ENCODE data around the gene SCFD2.

Gene SCFD2

GRCh38 chr4:53007024-53007423 is 358.8 kb downstream of the SCFD2 start:
- Mint-ChIP-seq H3K4me1 (peaks cover 75% of the 10 kb centered on the region), H3K36me3 (ENCODE audit: low read depth) (no peaks in the 10 kb centered on the region), H3K27ac (peak overlapping the region in 2 of 3 experiments; percentile 54 to 93), H3K4me3 (no peak overlapping the region), H3K27me3 (ENCODE audit: low read depth) (no peaks in the 10 kb centered on the region), H3K9me3 (peaks cover 3% of the 10 kb centered on the region)
- TF ChIP-seq, protein P1, sequence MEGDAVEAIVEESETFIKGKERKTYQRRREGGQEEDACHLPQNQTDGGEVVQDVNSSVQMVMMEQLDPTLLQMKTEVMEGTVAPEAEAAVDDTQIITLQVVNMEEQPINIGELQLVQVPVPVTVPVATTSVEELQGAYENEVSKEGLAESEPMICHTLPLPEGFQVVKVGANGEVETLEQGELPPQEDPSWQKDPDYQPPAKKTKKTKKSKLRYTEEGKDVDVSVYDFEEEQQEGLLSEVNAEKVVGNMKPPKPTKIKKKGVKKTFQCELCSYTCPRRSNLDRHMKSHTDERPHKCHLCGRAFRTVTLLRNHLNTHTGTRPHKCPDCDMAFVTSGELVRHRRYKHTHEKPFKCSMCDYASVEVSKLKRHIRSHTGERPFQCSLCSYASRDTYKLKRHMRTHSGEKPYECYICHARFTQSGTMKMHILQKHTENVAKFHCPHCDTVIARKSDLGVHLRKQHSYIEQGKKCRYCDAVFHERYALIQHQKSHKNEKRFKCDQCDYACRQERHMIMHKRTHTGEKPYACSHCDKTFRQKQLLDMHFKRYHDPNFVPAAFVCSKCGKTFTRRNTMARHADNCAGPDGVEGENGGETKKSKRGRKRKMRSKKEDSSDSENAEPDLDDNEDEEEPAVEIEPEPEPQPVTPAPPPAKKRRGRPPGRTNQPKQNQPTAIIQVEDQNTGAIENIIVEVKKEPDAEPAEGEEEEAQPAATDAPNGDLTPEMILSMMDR (IDR thresholded peaks at IDR 0.05; ENCODE audit: unreplicated experiment in 3 of 3), result no peak

DNA sequence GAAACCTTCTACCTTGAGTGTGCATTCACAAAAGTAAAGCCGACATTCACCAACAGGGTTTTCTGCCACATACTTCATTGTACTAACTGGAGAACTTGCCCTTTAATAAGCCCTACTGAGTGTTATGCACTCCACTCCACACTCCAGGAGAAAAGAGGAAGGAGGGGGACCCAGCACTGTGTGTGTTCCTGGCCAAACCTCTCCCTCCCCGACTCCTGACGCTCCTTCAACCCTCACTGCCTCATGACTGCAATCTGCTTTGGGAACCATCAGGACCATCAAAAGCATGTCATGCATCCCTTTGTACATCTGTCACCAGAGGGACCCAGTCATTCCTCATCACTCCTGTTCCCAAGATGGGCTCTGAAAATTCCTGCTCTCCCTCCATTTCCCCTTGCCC is 360.1 kb downstream of the SCFD2 start:
- TF ChIP-seq, protein P1 (IDR thresholded peaks at IDR 0.05; ENCODE audit: unreplicated experiment in 3 of 3), result no peak
- Mint-ChIP-seq H3K4me1 (peaks cover 66% of the 10 kb centered on the region), H3K36me3 (ENCODE audit: low read depth) (no peaks in the 10 kb centered on the region), H3K27ac (peak overlapping the region; percentile 54 to 93 (median 90)), H3K27me3 (ENCODE audit: low read depth) (no peaks in the 10 kb centered on the region), H3K9me3 (peaks cover 3% of the 10 kb centered on the region), H3K4me3 (no peak overlapping the region)

DNA sequence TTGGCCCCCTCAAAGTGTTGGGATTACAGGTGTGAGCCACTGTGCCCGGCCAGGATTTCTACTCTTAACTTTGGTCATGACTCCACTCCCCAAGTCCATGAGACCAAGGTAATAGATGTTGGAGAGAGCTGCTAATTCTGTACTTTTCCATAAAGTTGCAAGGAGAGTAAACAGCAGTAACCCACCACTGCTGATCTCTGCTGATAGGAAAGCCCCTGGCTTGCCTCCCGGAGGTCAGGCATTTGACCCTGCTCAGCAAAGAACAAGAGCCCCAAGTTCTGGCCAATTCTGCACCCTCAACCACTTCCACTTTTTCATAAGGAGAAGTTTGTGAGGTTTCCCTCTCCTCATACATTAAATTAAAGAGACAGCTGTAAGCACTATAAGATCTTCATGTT is 360.7 kb downstream of the SCFD2 start:
- TF ChIP-seq, protein P1 (IDR thresholded peaks at IDR 0.05; ENCODE audit: unreplicated experiment in 3 of 3), result no peak
- Mint-ChIP-seq H3K4me1 (peaks cover 60% of the 10 kb centered on the region), H3K36me3 (ENCODE audit: low read depth) (no peaks in the 10 kb centered on the region), H3K4me3 (no peak overlapping the region), H3K27me3 (ENCODE audit: low read depth) (no peaks in the 10 kb centered on the region), H3K9me3 (peaks cover 3% of the 10 kb centered on the region), H3K27ac (peak overlapping the region; percentile 54 to 93 (median 90))

DNA sequence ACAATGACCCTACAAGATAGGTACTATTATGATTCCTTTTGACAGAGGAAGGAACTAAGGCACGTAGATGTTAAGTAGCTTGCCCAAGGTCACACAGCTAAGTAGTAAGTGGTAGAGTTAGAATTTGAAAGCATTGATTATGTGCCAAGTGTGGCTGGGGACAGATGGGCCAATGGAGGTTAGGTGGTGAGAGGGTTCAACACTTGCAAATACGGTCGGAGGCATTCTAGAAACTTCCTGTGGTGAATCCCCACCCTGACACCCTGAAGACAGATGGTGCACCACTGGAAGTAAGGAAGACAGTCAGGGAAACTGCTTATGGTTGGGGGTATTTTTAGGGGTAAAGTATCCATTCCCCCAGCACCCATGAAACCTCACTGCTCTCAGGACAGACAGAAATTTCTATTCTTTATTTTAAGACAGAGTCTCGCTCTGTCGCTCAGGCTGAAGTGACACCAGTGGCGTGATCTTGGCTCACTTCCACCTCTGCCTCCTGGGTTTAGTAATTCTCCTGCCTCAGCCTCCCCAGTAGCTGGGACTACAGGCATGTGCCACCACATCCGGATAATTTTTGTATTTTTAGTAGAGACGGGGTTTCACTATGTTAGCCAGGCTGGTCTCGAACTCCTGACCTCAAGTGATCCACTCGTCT is 361.2 kb downstream of the SCFD2 start:
- H3K36me3 Mint-ChIP-seq (ENCODE audit: low read depth), result no peaks in the 10 kb centered on the region
- no peaks in the 10 kb centered on the region for H3K27me3 Mint-ChIP-seq (ENCODE audit: low read depth)
- H3K27ac Mint-ChIP-seq, result peak overlapping the region; percentile 58 to 93 (median 60)
- peaks cover 57% of the 10 kb centered on the region for H3K4me1 Mint-ChIP-seq
- TF ChIP-seq, protein P1 (IDR thresholded peaks at IDR 0.05; ENCODE audit: unreplicated experiment in 3 of 3), result no peak
- peaks cover 3% of the 10 kb centered on the region for H3K9me3 Mint-ChIP-seq
- H3K4me3 Mint-ChIP-seq, result no peak overlapping the region

- H3K9me3 Mint-ChIP-seq, result peaks cover 3% of the 10 kb centered on the region
- no peaks in the 10 kb centered on the region for H3K36me3 Mint-ChIP-seq (ENCODE audit: low read depth)
- H3K27ac Mint-ChIP-seq, result peak overlapping the region; percentile 58 to 93 (median 60)
- H3K27me3 Mint-ChIP-seq (ENCODE audit: low read depth), result no peaks in the 10 kb centered on the region
- TF ChIP-seq, protein P1 (IDR thresholded peaks at IDR 0.05; ENCODE audit: unreplicated experiment in 3 of 3), result no peak
- no peak overlapping the region for H3K4me3 Mint-ChIP-seq
- peaks cover 57% of the 10 kb centered on the region for H3K4me1 Mint-ChIP-seq
These were observed 361.9 kb downstream of the SCFD2 start for GRCh38 chr4:53003959-53004358.

DNA sequence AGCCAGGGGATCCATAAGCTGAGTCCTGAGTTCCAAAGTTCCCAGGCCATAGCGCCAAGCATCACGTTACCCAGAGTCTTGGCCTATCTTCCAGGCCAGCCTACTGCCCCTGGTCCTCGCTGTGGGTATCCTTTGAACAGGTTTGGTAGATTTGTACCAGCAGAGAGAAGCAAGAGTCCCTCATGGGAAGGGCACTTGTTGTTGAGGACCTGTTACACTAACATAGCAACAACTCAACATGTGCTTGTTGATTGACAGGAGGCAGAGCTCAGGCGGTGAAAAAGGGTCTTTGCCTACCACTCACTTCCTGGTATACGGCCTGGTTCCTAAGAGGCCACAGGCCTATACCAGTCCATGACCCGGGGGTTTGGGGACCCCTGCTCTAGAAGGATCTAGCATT is 365.3 kb downstream of the SCFD2 start:
- no peaks in the 10 kb centered on the region for H3K27me3 Mint-ChIP-seq (ENCODE audit: low read depth)
- TF ChIP-seq, protein P1 (IDR thresholded peaks at IDR 0.05; ENCODE audit: unreplicated experiment in 3 of 3), result no peak
- H3K4me3 Mint-ChIP-seq, result no peak overlapping the region
- H3K27ac Mint-ChIP-seq, result peak overlapping the region in 2 of 3 experiments; percentile 41 to 70
- peaks cover 58% of the 10 kb centered on the region for H3K4me1 Mint-ChIP-seq
- H3K9me3 Mint-ChIP-seq, result no peaks in the 10 kb centered on the region
- H3K36me3 Mint-ChIP-seq (ENCODE audit: low read depth), result no peaks in the 10 kb centered on the region

All from nephron (organoid).